Immature natural killer cell (primary cell): Measurements from ENCODE around the gene LTF. TPM values are rescaled to one million over a fixed set of nuclear protein-coding genes. Genes with fewer than 3 reads are reported as not detected.

Source experiments
- DNase-seq, 3 donors: peaks; one replicate each; pipeline ENCODE4 v3.0.0; 2022; ENCODE audit warnings: mixed read lengths in 1 of 3
- H3K27ac Mint-ChIP-seq, 6 donors: one replicate each; pipeline ENCODE4 v1.8.0; 2020; ENCODE audit warnings: mixed read lengths in 6 of 6, mild to moderate bottlenecking in 5 of 6, inconsistent platforms in 4 of 6, moderate library complexity in 3 of 6
- H3K27me3 Mint-ChIP-seq, 3 donors: one replicate each; pipeline ENCODE4 v1.8.0; 2020 to 2021; ENCODE audit warnings: low read depth in 3 of 3, mild to moderate bottlenecking in 3 of 3, mixed read lengths in 3 of 3, moderate library complexity in 3 of 3, inconsistent platforms in 1 of 3
- H3K36me3 Mint-ChIP-seq, 3 donors: one replicate each; pipeline ENCODE4 v1.8.0; 2020; ENCODE audit warnings: mixed read lengths in 3 of 3, inconsistent platforms in 2 of 3, mild to moderate bottlenecking in 2 of 3
- H3K4me1 Mint-ChIP-seq, 2 donors: one replicate each; pipeline ENCODE4 v1.8.0; 2020; ENCODE audit warnings: inconsistent platforms in 2 of 2, mild to moderate bottlenecking in 2 of 2, mixed read lengths in 2 of 2, moderate library complexity in 1 of 2
- H3K4me3 Mint-ChIP-seq, 5 donors: one replicate each; pipeline ENCODE4 v1.8.0; 2020; ENCODE audit warnings: mild to moderate bottlenecking in 5 of 5, mixed read lengths in 5 of 5, inconsistent platforms in 3 of 5, moderate library complexity in 3 of 5
- H3K9me3 Mint-ChIP-seq, 6 donors: one replicate each; pipeline ENCODE4 v1.8.0; 2020; ENCODE audit warnings: mild to moderate bottlenecking in 6 of 6, mixed read lengths in 6 of 6, inconsistent platforms in 4 of 6, moderate library complexity in 3 of 6
- polyA plus RNA-seq, 3 donors: library from polyadenylated mRNA; unstranded; fragments of 300-500 nt; fragmentation: Illumina TruSeq; gene quantifications; one replicate each; pipeline ENCODE4 v1.2.3, GENCODE V29; 2021

LTF gene
- polyA plus RNA-seq, 3 donors from 2014 or later, result not detected

DNA sequence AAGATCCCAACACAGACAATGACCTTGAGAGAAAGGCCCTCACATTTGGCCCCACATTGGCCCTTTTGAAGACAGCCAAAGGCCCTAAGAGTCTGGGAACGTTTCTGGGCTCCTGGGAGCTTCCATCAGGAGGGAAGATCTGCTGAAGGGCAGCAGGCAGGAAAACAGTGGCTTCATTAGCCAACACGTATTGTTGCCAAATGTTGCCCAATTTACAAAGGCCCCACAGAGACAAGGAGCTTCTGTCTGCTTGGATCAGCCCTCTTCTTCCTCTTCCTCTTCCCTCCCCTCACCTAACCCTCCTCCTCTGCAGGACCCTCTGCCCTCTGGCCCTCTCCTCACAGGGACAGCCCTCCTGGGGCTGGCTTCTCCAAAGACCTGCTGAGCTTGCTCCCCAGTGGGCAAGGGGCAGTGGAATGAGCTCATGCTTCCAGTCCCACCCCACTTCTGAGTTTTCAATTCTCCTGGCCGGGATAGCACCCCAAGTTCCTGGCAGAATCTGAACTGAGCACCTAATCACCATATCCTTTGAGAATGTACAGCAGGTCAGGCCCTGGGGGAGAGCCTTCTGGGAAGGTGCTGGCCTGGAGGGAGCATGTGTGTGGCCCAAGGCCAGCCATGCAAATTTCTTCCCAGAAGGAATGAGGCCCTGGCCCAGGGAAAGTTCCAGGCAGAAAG lies 5.1 kb upstream of the LTF start:
- no peak for DNase-seq
- no peaks in the 10 kb centered on the region for H3K36me3 Mint-ChIP-seq
- no peak overlapping the region for H3K4me3 Mint-ChIP-seq
- no peaks in the 10 kb centered on the region for H3K4me1 Mint-ChIP-seq
- peaks cover 7 to 19% (median 8%) of the 10 kb centered on the region in 3 donors for H3K27me3 Mint-ChIP-seq
- peaks cover 5 to 8% (median 8%) of the 10 kb centered on the region in 6 donors for H3K9me3 Mint-ChIP-seq
- H3K27ac Mint-ChIP-seq, result no peak overlapping the region

DNA sequence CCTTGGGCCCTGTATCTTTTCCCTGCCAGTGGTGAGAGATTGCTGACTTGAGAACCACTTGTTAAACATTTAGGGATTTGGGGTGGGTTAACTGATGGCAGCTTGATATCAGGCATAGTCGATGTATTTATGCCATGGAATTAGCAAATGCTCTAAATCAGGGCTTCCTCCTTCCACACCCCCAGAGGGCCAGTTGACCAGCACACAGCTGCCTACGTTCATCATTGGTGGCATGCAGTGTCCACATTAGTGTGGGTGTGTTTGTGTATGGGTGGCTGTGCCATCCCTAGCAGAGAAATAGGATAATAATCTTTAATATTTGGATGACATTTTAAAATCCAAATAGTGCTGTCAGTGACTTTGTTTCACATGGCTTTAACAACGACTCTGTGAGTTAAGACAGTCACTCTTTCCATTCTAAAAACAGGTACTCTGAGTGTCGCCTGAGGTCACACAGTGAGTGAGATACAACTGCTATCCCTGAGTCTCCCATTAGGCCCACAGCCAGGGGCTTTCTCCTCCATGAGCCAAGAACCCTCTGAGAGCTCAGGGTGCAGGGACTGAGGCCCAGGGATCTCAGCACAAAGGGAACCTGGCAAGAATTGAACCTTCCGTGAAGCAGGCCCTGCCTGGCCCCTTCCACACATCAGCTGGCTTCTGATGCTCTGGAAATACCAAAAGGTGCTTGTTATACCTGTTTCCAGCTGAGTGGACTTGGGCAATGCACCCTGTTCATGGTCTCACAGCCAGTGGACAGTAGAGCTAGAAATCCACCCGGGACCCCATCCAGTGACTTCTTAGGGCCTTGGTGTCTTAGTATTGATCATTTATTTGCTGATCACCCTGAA lies 4.3 kb upstream of the LTF start:
- Mint-ChIP-seq H3K4me3 (no peak overlapping the region), H3K36me3 (no peaks in the 10 kb centered on the region), H3K9me3 (peaks cover 0 to 2% (median 0%) of the 10 kb centered on the region in 6 donors), H3K27me3 (peaks cover 8 to 21% (median 9%) of the 10 kb centered on the region in 3 donors), H3K4me1 (no peaks in the 10 kb centered on the region), H3K27ac (no peak overlapping the region)
- DNase-seq, result no peak

DNA sequence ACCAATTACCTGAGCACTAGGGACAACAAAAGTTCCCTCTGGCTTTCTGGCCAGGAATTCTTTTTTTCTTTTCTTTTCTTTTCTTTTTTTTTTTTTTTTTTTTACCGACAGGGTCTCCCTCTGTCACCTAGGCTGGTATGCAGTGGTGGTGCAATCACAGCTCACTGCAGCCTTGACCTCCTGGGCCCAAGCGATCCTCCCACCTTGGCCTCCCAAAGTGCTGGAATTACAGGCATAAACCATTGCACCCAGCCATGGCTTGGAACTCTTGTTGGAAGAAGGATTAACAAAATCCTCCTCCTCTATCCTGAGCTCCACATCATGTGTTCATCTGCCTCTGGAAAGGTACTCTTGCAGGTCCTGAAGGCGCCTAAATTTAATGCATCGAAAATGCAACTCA lies 2.9 kb upstream of the LTF start:
- no peaks in the 10 kb centered on the region for H3K36me3 Mint-ChIP-seq
- no peaks in the 10 kb centered on the region for H3K9me3 Mint-ChIP-seq
- H3K27me3 Mint-ChIP-seq, result peaks cover 7 to 19% (median 16%) of the 10 kb centered on the region in 3 donors
- H3K4me3 Mint-ChIP-seq, result no peak overlapping the region
- no peak for DNase-seq
- no peak overlapping the region for H3K27ac Mint-ChIP-seq
- H3K4me1 Mint-ChIP-seq, result no peaks in the 10 kb centered on the region

DNA sequence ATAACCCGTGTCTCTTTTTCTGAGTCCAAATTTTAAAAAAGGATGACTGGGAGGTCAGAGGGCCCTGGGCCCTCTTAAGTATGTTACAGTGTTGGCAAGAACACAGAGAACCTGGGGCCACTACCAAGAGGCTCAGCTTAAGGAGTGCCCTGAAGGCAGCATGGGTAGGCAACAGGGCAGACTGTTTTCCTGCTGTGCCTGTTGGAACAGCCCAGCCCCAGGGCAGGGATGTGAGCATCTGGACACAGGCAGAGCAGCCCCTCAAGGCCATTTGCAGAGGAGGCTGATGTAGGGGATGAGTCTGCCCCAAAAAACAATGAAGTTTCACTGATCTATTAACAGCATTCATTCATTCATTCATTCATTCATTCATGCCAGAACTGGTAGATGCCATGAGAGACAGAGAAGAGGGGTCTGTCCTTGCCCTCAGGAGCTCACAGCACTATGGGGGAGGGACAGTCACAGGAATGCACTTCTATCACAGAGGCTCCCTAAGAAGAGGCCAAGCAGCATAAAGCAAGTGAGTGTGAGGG lies 2.2 kb upstream of the LTF start:
- Mint-ChIP-seq H3K9me3 (no peaks in the 10 kb centered on the region), H3K4me3 (no peak overlapping the region), H3K36me3 (no peaks in the 10 kb centered on the region), H3K27me3 (peaks cover 5 to 21% (median 15%) of the 10 kb centered on the region in 3 donors), H3K4me1 (no peaks in the 10 kb centered on the region), H3K27ac (no peak overlapping the region)
- DNase-seq, result no peak

DNA sequence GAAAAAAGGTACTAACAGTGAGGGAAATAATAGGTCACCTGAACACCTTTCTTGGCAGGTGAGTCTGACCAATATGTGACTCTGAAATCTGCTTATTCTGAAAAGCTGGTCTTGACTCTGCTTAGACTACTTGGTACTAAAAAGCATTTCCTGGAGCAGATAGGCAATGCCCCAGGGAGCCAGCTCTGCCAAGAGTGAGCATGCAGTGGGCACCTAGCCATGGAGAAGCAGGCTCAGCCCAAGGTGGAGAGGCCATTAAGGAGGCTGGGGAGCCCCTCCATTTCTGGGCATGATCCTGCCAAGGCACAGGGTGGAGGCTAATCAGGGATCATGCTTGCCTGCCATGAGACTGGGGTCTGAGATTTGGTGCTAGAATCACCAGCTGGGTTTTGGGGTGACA lies 1.6 kb upstream of the LTF start:
- Mint-ChIP-seq H3K27ac (no peak overlapping the region), H3K36me3 (no peaks in the 10 kb centered on the region), H3K4me1 (no peaks in the 10 kb centered on the region), H3K4me3 (no peak overlapping the region), H3K27me3 (peaks cover 7 to 21% (median 14%) of the 10 kb centered on the region in 3 donors), H3K9me3 (peaks cover 0 to 2% (median 0%) of the 10 kb centered on the region in 6 donors)
- DNase-seq, result no peak

DNA sequence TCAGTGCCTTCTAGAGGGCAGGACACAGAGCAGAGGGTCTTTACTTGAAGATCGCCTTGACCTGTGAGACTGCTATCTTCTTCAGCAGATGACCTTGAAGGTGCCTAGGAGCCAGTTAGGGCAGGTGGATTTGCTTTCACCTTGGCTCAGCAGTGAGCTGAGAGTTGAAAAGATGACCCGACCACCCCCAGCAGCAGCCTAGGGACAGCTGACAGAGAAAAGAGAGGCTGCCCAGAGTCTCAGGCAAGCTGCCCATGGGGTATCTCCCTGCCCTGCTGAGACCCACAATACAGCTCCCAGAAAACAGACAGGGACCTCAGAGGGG lies 453 bp upstream of the LTF start:
- H3K9me3 Mint-ChIP-seq, result peaks cover 0 to 3% (median 0%) of the 10 kb centered on the region in 6 donors
- H3K27ac Mint-ChIP-seq, result no peak overlapping the region
- DNase-seq, result no peak
- H3K4me1 Mint-ChIP-seq, result no peaks in the 10 kb centered on the region
- no peak overlapping the region for H3K4me3 Mint-ChIP-seq
- peaks cover 9 to 24% (median 17%) of the 10 kb centered on the region in 3 donors for H3K27me3 Mint-ChIP-seq
- H3K36me3 Mint-ChIP-seq, result peaks cover 0 to 5% (median 0%) of the 10 kb centered on the region in 3 donors

DNA sequence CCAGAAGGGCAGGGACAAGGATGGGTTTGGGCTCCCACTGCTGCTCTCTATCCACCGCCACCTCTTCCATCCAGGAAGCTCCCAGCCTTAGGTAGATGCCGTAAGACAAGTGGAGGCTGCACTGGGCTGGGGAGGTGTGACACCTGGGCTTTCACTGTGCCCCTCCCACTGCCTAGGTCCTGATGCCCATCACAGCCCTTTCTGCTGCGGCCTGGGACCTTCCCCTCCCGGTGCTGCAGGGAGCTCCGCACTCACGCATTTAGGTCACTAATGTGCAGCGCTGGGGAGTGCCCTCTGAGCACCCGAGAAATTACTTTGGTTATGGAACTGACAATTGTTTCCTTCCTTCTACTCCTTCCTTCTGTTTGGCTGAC lies 850 bp downstream of the LTF start:
- H3K36me3 Mint-ChIP-seq, result peaks cover 0 to 5% (median 0%) of the 10 kb centered on the region in 3 donors
- H3K9me3 Mint-ChIP-seq, result peaks cover 0 to 3% (median 0%) of the 10 kb centered on the region in 6 donors
- no peak for DNase-seq
- peaks cover 11 to 24% (median 17%) of the 10 kb centered on the region in 3 donors for H3K27me3 Mint-ChIP-seq
- no peak overlapping the region for H3K4me3 Mint-ChIP-seq
- no peak overlapping the region for H3K27ac Mint-ChIP-seq
- H3K4me1 Mint-ChIP-seq, result no peaks in the 10 kb centered on the region

DNA sequence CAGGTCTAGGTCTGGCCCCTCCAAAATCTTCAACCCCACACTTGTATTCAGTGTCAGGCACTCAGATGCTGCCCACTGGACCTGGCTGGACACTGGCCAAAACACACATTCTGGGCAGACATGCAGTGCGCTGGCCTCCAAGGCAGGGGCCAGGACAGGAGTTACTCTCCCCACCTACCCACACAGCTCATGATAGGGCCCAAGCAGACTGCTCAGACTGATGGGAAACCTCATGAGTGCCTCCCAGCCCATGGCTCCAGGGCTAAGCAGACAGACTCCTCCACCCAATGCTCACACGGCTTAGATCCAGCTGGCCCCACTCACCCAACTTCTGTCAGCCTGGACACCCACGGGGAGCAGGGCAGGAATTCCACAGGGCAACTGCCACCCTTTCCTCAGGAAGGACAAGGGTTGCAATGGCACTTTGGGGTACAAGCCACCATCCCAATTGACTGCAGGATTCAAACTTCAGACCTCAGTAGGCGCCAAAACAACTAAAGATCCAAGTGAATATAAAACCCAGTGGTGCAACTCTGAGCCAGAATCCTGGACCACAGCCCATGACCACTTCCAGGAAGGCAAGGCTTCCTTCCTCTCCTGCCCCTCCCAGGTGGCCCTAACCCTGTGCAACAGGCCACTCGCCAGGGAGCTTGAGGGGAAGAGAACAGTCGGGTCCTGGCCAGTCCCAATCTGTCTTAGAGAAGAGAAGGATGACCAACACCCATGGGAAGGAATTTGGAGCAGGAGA lies 1.4 kb downstream of the LTF start:
- Mint-ChIP-seq H3K4me3 (no peak overlapping the region), H3K9me3 (peaks cover 0 to 3% (median 0%) of the 10 kb centered on the region in 6 donors), H3K27ac (no peak overlapping the region), H3K4me1 (no peaks in the 10 kb centered on the region), H3K36me3 (peaks cover 0 to 5% (median 0%) of the 10 kb centered on the region in 3 donors), H3K27me3 (peaks cover 11 to 24% (median 17%) of the 10 kb centered on the region in 3 donors)
- DNase-seq, result no peak

DNA sequence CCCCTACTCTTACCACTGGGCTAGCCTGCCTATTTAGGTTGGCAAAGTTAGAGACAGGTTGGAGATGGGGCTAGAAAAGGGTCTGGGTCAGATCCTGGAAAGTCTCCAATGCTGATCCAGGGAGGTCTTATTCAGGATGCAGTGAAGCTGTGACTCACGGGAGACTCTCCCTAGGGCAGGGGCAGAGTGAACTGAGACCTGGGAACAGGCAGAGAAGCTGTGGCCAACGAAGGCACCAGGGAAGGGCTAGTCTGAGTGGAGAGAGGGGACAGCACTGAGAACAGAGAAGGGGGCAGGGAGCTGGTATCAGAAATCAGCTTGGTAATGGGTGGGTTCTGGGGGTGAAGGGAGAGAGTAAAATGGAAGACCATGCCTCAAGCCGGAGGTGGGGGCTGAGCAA lies 2.2 kb downstream of the LTF start:
- no peak overlapping the region for H3K4me3 Mint-ChIP-seq
- peaks cover 0 to 5% (median 0%) of the 10 kb centered on the region in 3 donors for H3K36me3 Mint-ChIP-seq
- peaks cover 11 to 24% (median 17%) of the 10 kb centered on the region in 3 donors for H3K27me3 Mint-ChIP-seq

DNA sequence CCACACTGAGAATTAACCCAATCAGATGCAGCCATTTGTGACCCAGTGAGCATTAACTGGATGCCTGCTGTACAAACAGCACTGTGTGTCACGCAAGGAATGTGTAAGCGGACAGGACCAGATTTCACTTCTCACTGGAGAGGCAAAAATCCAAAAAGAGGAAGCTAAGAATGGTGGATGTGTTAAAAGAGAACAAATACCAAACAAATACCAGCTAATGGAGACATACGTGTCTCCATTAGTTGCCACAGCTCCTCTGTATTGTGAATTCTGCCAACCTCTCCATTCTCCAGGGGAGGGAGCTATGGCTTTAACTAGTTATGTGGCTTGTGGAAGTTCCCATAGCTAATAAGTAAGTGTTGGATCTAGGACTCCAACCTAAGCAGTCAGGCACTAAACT lies 2.6 kb downstream of the LTF start:
- Mint-ChIP-seq H3K36me3 (peaks cover 0 to 5% (median 0%) of the 10 kb centered on the region in 3 donors), H3K9me3 (peaks cover 0 to 3% (median 0%) of the 10 kb centered on the region in 6 donors), H3K4me3 (no peak overlapping the region), H3K4me1 (no peaks in the 10 kb centered on the region), H3K27me3 (peaks cover 11 to 24% (median 17%) of the 10 kb centered on the region in 3 donors), H3K27ac (no peak overlapping the region)
- no peak for DNase-seq

More for the DNA sequence above, 2.2 kb downstream of the LTF start:
- no peaks in the 10 kb centered on the region for H3K4me1 Mint-ChIP-seq
- no peak for DNase-seq
- H3K9me3 Mint-ChIP-seq, result peaks cover 0 to 3% (median 0%) of the 10 kb centered on the region in 6 donors
- no peak overlapping the region for H3K27ac Mint-ChIP-seq

DNA sequence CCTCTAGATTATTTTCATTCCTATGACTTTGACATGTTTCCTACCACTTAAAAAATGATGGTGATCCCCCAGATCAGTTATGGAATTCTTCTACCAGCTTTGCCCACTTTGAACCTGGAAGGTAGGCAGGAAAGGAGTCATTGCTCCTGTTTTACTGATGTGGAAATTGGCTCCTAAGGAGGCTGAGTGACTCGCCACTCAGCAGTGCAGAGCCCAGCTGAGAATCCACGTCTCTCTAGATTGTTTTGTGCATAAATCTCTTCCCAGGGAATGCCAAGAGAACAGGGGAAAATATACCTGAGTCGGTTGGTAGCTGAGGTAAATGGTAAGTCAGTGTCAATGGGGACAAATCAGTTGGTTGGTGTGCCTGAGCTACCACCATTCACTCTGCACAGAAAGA lies 4.7 kb downstream of the LTF start:
- Mint-ChIP-seq H3K9me3 (peaks cover 0 to 3% (median 0%) of the 10 kb centered on the region in 6 donors), H3K4me1 (no peaks in the 10 kb centered on the region), H3K36me3 (peaks cover 0 to 5% (median 0%) of the 10 kb centered on the region in 3 donors), H3K4me3 (no peak overlapping the region), H3K27me3 (peaks cover 11 to 15% (median 15%) of the 10 kb centered on the region in 3 donors), H3K27ac (no peak overlapping the region)
- no peak for DNase-seq

DNA sequence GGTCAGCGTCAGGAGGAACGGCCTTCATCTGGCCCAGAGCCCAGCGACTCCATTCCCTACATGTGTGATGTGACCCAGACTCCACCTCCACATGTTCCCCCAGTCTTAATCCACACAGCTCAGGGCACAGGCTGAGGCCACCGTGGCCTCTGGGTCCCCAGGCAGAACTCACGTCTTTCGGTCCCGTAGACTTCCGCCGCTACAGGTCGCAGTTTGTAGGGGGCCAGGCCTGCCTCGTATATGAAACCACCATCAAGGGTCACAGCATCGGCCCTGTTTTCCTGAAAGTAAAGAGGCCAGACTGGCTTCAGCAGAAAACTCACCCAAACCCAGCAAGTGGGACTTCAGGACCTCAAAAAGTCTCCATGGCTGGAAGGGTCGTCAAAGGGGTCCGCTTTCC lies 8.6 kb downstream of the LTF start:
- no peak overlapping the region for H3K27ac Mint-ChIP-seq
- H3K4me1 Mint-ChIP-seq, result no peaks in the 10 kb centered on the region
- peaks cover 3 to 7% (median 5%) of the 10 kb centered on the region in 3 donors for H3K27me3 Mint-ChIP-seq
- H3K36me3 Mint-ChIP-seq, result peaks cover 0 to 5% (median 0%) of the 10 kb centered on the region in 3 donors
- DNase-seq, result no peak
- H3K4me3 Mint-ChIP-seq, result no peak overlapping the region
- H3K9me3 Mint-ChIP-seq, result peaks cover 0 to 3% (median 0%) of the 10 kb centered on the region in 6 donors

DNA sequence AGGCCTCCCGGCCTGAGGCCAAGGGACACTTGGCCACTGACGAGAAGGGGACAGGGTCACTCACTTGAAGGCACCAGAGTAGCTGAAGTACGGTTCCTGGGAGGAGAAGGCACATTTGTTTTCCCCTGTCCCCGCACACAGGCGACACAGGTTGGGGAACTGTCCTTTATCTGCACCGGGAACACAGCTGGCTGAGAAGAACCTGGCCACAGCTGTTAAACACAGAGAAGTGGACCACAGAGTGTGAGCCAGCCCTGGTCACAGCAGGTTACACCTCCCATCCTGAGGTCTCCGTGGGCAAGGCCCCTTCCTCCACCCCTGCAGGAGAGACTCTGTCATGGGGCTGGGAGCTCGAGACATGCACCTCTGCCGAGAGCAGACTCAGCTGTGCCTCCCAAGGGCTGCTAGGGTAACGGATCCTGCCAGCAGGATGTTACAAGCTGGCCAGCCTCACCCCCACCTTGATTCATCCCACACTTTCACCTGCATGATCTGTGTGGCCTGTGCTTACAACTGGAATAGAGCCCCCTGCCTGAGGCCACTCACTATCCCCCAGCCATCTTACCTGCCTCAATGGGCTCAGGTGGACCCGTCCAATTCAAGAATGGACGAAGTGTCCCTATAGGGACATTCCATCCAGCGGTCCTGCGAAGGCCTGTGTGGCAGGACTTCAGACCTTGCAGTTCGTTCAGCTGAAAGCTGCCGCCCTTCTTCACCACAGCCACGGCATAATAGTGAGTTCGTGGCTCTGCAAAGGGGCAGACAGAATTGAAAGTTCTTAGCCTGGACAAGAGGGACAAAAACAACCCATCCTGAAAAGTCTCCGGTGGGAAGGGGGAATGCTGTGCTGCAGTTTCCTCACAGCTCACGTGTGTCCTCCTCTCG lies 9.2 kb downstream of the LTF start:
- DNase-seq, result no peak
- H3K9me3 Mint-ChIP-seq, result peaks cover 0 to under 1% (median 0%) of the 10 kb centered on the region in 6 donors
- no peaks in the 10 kb centered on the region for H3K36me3 Mint-ChIP-seq
- H3K27me3 Mint-ChIP-seq, result peaks cover 0 to 7% (median under 1%) of the 10 kb centered on the region in 3 donors
- no peaks in the 10 kb centered on the region for H3K4me1 Mint-ChIP-seq
- H3K27ac Mint-ChIP-seq, result no peak overlapping the region
- H3K4me3 Mint-ChIP-seq, result no peak overlapping the region
